HEK293 (cell line): Measurements from ENCODE around the gene CEP112.

Experiments used
- CTCF ChIP-seq: fragments of 450-650 bp; formaldehyde crosslinking; IDR thresholded peaks from 2 replicates; pipeline ENCODE4 v1.5.1; 2016; ENCODE audit warnings: missing biosample characterization, missing genetic modification characterization
- FEZF1 ChIP-seq: fragments of 450-650 bp; formaldehyde crosslinking; IDR thresholded peaks from 2 replicates; pipeline ENCODE4 v1.5.1; 2016; ENCODE audit warnings: missing biosample characterization, missing genetic modification characterization
- OSR2 ChIP-seq: fragments of 450-650 bp; formaldehyde crosslinking; IDR thresholded peaks from 2 replicates; pipeline ENCODE4 v1.5.1; 2016; ENCODE audit warnings: missing biosample characterization, missing genetic modification characterization
- SALL2 ChIP-seq: fragments of 450-650 bp; formaldehyde crosslinking; IDR thresholded peaks from 2 replicates; pipeline ENCODE4 v1.5.0; 2017; ENCODE audit warnings: missing biosample characterization, mild to moderate bottlenecking, missing genetic modification characterization, borderline replicate concordance
- ZFP37 ChIP-seq: fragments of 450-650 bp; formaldehyde crosslinking; IDR thresholded peaks from 2 replicates; pipeline ENCODE4 v1.5.1; 2016; ENCODE audit warnings: missing biosample characterization, missing genetic modification characterization
- ZNF114 ChIP-seq: fragments of 450-650 bp; formaldehyde crosslinking; IDR thresholded peaks from 2 replicates; pipeline ENCODE4 v1.5.0; 2017; ENCODE audit warnings: missing biosample characterization, missing genetic modification characterization
- ZNF211 ChIP-seq: fragments of 450-650 bp; formaldehyde crosslinking; IDR thresholded peaks from 2 replicates; pipeline ENCODE4 v1.5.1; 2016; ENCODE audit warnings: low read depth, missing biosample characterization, missing genetic modification characterization
- ZNF37A ChIP-seq: fragments of 450-650 bp; IDR thresholded peaks from 2 replicates; pipeline ENCODE4 v1.5.1; 2018; ENCODE audit warnings: missing biosample characterization, missing genetic modification characterization
- ZNF391 ChIP-seq: fragments of 450-650 bp; formaldehyde crosslinking; IDR thresholded peaks from 2 replicates; pipeline ENCODE4 v1.5.1; 2016; ENCODE audit warnings: low read depth, missing biosample characterization, missing genetic modification characterization, borderline replicate concordance
- ZNF585B ChIP-seq: fragments of 450-650 bp; formaldehyde crosslinking; IDR thresholded peaks from 2 replicates; pipeline ENCODE4 v1.5.1; 2016; ENCODE audit warnings: missing biosample characterization, missing genetic modification characterization
- ZNF629 ChIP-seq: fragments of 450-650 bp; formaldehyde crosslinking; IDR thresholded peaks from 2 replicates; pipeline ENCODE4 v1.5.1; 2017; ENCODE audit warnings: missing biosample characterization, missing genetic modification characterization
- TF ChIP-seq, protein P1 (sequence below): fragments of 450-650 bp; formaldehyde crosslinking; IDR thresholded peaks from 2 replicates; pipeline ENCODE4 v1.5.1; 2016; ENCODE audit warnings: missing biosample characterization, missing genetic modification characterization

DNA sequence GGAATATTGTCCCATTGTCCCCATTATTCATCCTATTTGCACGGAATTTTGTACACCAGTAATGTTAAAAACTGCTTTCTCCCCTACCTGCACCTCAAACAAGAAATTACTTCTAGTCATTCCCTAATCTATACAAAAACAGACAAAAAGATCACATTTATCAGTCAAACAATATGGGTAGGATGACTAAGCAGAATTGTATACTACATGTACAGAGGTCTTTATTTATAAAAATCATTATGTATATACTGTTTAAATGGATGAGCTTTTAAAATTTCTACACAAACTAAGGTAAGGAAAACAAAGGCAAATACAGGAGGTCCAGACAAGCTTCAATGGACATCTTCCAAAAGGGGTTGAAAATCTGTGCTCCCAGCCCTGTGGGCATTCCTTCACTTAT lies 137.7 kb downstream of the CEP112 start:
- TF ChIP-seq OSR2 (tag by site-specific recombination) (no peak), FEZF1 (tag by site-specific recombination) (no peak), SALL2 (tag by site-specific recombination) (no peak), ZNF211 (tag by site-specific recombination) (no peak), ZNF585B (tag by site-specific recombination) (no peak), ZNF391 (tag by site-specific recombination) (no peak), CTCF (no peak), ZNF37A (tag by site-specific recombination) (no peak), ZFP37 (tag by site-specific recombination) (no peak), ZNF629 (tag by site-specific recombination) (no peak), ZNF114 (no peak)
- TF ChIP-seq, protein P1, sequence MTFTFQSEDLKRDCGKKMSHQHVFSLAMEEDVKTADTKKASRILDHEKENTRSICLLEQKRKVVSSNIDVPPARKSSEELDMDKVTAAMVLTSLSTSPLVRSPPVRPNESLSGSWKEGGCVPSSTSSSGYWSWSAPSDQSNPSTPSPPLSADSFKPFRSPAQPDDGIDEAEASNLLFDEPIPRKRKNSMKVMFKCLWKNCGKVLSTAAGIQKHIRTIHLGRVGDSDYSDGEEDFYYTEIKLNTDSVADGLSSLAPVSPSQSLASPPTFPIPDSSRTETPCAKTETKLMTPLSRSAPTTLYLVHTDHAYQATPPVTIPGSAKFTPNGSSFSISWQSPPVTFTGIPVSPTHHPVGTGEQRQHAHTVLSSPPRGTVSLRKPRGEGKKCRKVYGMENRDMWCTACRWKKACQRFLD (tag by site-specific recombination), result no peak
